HepG2 (cell line): ENCODE results near the gene DNMT3L. TPM values are rescaled to one million over a fixed set of nuclear protein-coding genes. Genes with fewer than 3 reads are reported as not detected.

Experiments used
- ATAC-seq: fragments of 200-7000 bp; cut with Tn5 transposase; 3 replicates; pipeline ENCODE4 v1.9.1; 2020; ENCODE audit warnings: mild to moderate bottlenecking, moderate library complexity
- Bru-seq: library from RNA; stranded (reverse); fragments of 400-500 nt; gene quantifications from one replicate; lab custom pipeline; 2021; lab: Mats Ljungman, UMichigan
- BruChase-seq, 2 experiments: library from RNA; stranded (reverse); fragments of 400-500 nt; gene quantifications; one replicate each; lab custom pipeline; 2021; lab: Mats Ljungman, UMichigan
- BruUV-seq: library from RNA; stranded (reverse); fragments of 400-500 nt; replicated peaks from 2 replicates; lab custom pipeline; 2021; lab: Mats Ljungman, UMichigan
- CTCF ChIA-PET: fragments of 300-600 bp; formaldehyde crosslinking; extraction: SDS; loops from one replicate; lab custom pipeline; 2021; ENCODE audit warnings: low total read pairs, inconsistent platforms, low intra/inter-chr PET ratio; lab: Yijun Ruan, JAX
- POLR2A ChIA-PET: fragments of 350-600 bp; sonication (Branson Sonifier 250); formaldehyde crosslinking; loops from one replicate; lab custom pipeline; 2020; ENCODE audit warnings: antibody characterized with exemption, inconsistent platforms; lab: Yijun Ruan, JAX
- DNase-seq: peaks from one replicate; pipeline ENCODE4 v3.0.0-alpha.2; 2015; ENCODE audit warnings: low spot score
- FAIRE-seq: peaks from 3 replicates; lab custom pipeline; 2011; peaks lifted over from hg19 to GRCh38; lab: Jason Lieb, UNC
- H2AFZ ChIP-seq: one replicate; pipeline ENCODE4 v1.6.1; 2011; ENCODE audit warnings: low read length, inconsistent platforms
- H3K27ac ChIP-seq: fragments of 300-600 bp; 3 replicates; pipeline ENCODE4 v1.8.0; 2011; ENCODE audit warnings: mixed run types, mild to moderate bottlenecking, mixed read lengths, low read length, inconsistent platforms; ENCODE audit not compliant: insufficient read depth; ENCODE audit errors: extremely low read length
- H3K27me3 ChIP-seq, 2 experiments: fragments of 200-600 bp in 1 of 2; 2 replicates in 1 of 2; 3 replicates in 1 of 2; pipeline versions ENCODE4 v1.6.0 to v1.8.0; 2011; ENCODE audit warnings: low read length in 2 of 2, mild to moderate bottlenecking in 2 of 2, moderate library complexity in 2 of 2, inconsistent platforms in 1 of 2; ENCODE audit not compliant: insufficient read depth in 2 of 2, control insufficient read depth in 1 of 2
- H3K36me3 ChIP-seq, 2 experiments: fragments of 200-600 bp in 1 of 2; replicated peaks in 1 of 2; 2 replicates in 1 of 2; 3 replicates in 1 of 2; pipeline versions ENCODE4 v1.5.1 to v1.8.0; 2011; ENCODE audit warnings: low read length in 2 of 2, inconsistent platforms in 1 of 2; ENCODE audit not compliant: insufficient read depth in 2 of 2, control insufficient read depth in 1 of 2
- H3K4me1 ChIP-seq: 2 replicates; pipeline ENCODE4 v1.5.1; 2012; ENCODE audit warnings: low read length, inconsistent platforms; ENCODE audit not compliant: insufficient read depth
- H3K4me2 ChIP-seq: 2 replicates; pipeline ENCODE4 v1.6.0; 2011; ENCODE audit warnings: low read depth, low read length, inconsistent platforms
- H3K4me3 ChIP-seq, 3 experiments: fragments of 200-600 bp in 1 of 3; sonication (generic), shearing (Covaris generic) in 1 of 3; replicated peaks in 1 of 3; 2 replicates each; pipeline ENCODE4 v1.5.1; 2011 to 2016; ENCODE audit warnings: low read length in 3 of 3, inconsistent platforms in 2 of 3, low read depth in 2 of 3, mild to moderate bottlenecking in 2 of 3, control low read depth in 1 of 3, mixed read lengths in 1 of 3; ENCODE audit not compliant: insufficient read depth in 1 of 3
- H3K79me2 ChIP-seq: one replicate; pipeline ENCODE4 v1.6.1; 2011; ENCODE audit warnings: low read length, inconsistent platforms; ENCODE audit not compliant: insufficient read depth
- H3K9ac ChIP-seq: 2 replicates; pipeline ENCODE4 v1.6.0; 2011; ENCODE audit warnings: mild to moderate bottlenecking, low read depth, low read length, inconsistent platforms; ENCODE audit not compliant: insufficient read depth
- H3K9me3 ChIP-seq: 2 replicates; pipeline ENCODE4 v1.5.1; 2012; ENCODE audit warnings: mild to moderate bottlenecking, low read length
- H4K20me1 ChIP-seq: 2 replicates; pipeline ENCODE4 v1.6.0; 2011; ENCODE audit warnings: inconsistent platforms, mild to moderate bottlenecking, low read length, moderate library complexity; ENCODE audit not compliant: insufficient read depth
- HNF4A ChIP-seq: sonication (generic); formaldehyde crosslinking; IDR thresholded peaks from 2 replicates; pipeline ENCODE4 v1.4.0; 2020; ENCODE audit warnings: missing genetic modification reagents
- JUND ChIP-seq: sonication (generic); formaldehyde crosslinking; IDR thresholded peaks from 2 replicates; pipeline ENCODE4 v1.8.0; 2022; ENCODE audit warnings: mild to moderate bottlenecking, missing genetic modification reagents
- KLF13 ChIP-seq: sonication (generic); formaldehyde crosslinking; IDR thresholded peaks from 2 replicates; pipeline ENCODE4 v1.4.0; 2020; ENCODE audit warnings: mild to moderate bottlenecking, missing genetic modification reagents
- NFE2 ChIP-seq: sonication (generic); formaldehyde crosslinking; IDR thresholded peaks from 2 replicates; pipeline ENCODE4 v1.4.0; 2020; ENCODE audit warnings: missing genetic modification reagents
- SP4 ChIP-seq: sonication (generic); formaldehyde crosslinking; IDR thresholded peaks from 2 replicates; pipeline ENCODE4 v1.8.1; 2023; ENCODE audit warnings: mild to moderate bottlenecking, missing genetic modification reagents
- TFAP4 ChIP-seq: sonication (generic); IDR thresholded peaks from 2 replicates; pipeline ENCODE4 v1.6.1; 2016; ENCODE audit warnings: low read depth, borderline replicate concordance
- UBTF ChIP-seq: sonication (generic); formaldehyde crosslinking; IDR thresholded peaks from 2 replicates; pipeline ENCODE4 v1.4.0; 2020; ENCODE audit warnings: mild to moderate bottlenecking, missing genetic modification reagents
- ZNF207 ChIP-seq: fragments of 450-650 bp; IDR thresholded peaks from 2 replicates; pipeline ENCODE4 v1.6.1; 2016; ENCODE audit warnings: antibody characterized with exemption, borderline replicate concordance
- ZNF256 ChIP-seq: sonication (generic); formaldehyde crosslinking; conservative IDR thresholded peaks from 2 replicates; pipeline ENCODE4 v1.4.0; 2020; ENCODE audit warnings: missing genetic modification reagents
- ZNF430 ChIP-seq: sonication (generic); formaldehyde crosslinking; IDR thresholded peaks from 2 replicates; pipeline ENCODE4 v1.9.0; 2021; ENCODE audit warnings: mild to moderate bottlenecking, missing genetic modification reagents
- WGBS: methylation state at CpG from one replicate; pipeline ENCODE4 v1.1.6; 2017; ENCODE audit warnings: low lambda C conversion rate; 5-methylcytosine and 5-hydroxymethylcytosine counted together
- in situ Hi-C: cut with HindIII; loops from 2 replicates; pipeline ENCODE4 v1.10.0; 2017; ENCODE audit warnings: low pct_unique_long_range_greater_than_20kb; ENCODE audit not compliant: extremely low pct_ligation_motif_present
- intact Hi-C: fragments of 100-400 bp; cut with micrococcal nuclease; formaldehyde crosslinking; loops from one replicate; pipeline ENCODE4 v1.10.0; 2022; ENCODE audit not compliant: unreplicated experiment
- long read RNA-seq, 2 experiments: library from RNA in 1 of 2; library from polyadenylated mRNA in 1 of 2; stranded (forward) in 1 of 2; unstranded in 1 of 2; transcript quantifications; one replicate each; pipeline ENCODE4 v2.0.0, GENCODE V29; 2019 to 2022
- polyA minus RNA-seq, 3 experiments: library from RNA; depleted of rRNA, polyadenylated mRNA; stranded (reverse); fragments of >200 nt; gene quantifications; 2 replicates each; pipeline ENCODE4 v1.2.3, GENCODE V29; 2011; ENCODE audit warnings: low replicate concordance in 1 of 3
- polyA plus RNA-seq, 8 experiments: library from polyadenylated mRNA; depleted of rRNA in 3 of 8; stranded (reverse) in 7 of 8; unstranded in 1 of 8; fragments of >200 nt; fragmentation: Illumina TruSeq in 4 of 8; extraction: Trizol in 4 of 8; gene quantifications; 2 replicates each; pipeline versions ENCODE4 v1.2.1 to v1.2.3, GENCODE V29; 2011 to 2016; ENCODE audit warnings: low read depth in 4 of 8, missing spikeins in 1 of 8, mixed read lengths in 1 of 8; ENCODE audit not compliant: insufficient read depth in 1 of 8
- total RNA-seq, 5 experiments: library from RNA; depleted of rRNA; stranded (reverse); fragments of >200 nt; fragmentation: Illumina TruSeq; extraction: Trizol; gene quantifications; 2 replicates each; pipeline ENCODE4 v1.2.3, GENCODE V29; 2016; ENCODE audit warnings: low read depth in 1 of 5

The DNMT3L gene
- total RNA-seq (2016; rRNA removed; fragmentation: Illumina TruSeq; extraction: Trizol), result 1.7 TPM in 1 of 2 replicates, not detected in the other
- 1.1 and 1.6 TPM in 2 replicates for total RNA-seq (2016; cell fraction: cytosol; rRNA removed; fragmentation: Illumina TruSeq; extraction: Trizol; ENCODE audit: low read depth)
- total RNA-seq (2016; cell fraction: insoluble cytoplasmic fraction; rRNA removed; fragmentation: Illumina TruSeq; extraction: Trizol), result 1.00 TPM in 1 of 2 replicates, not detected in the other
- 0.43 and 1.0 TPM in 2 replicates for total RNA-seq (2016; cell fraction: membrane; rRNA removed; fragmentation: Illumina TruSeq; extraction: Trizol)
- total RNA-seq (2016; cell fraction: nucleus; rRNA removed; fragmentation: Illumina TruSeq; extraction: Trizol), result not detected in 2 replicates
- polyA plus RNA-seq (2011; rRNA removed), result 0.75 and 1.4 TPM in 2 replicates
- polyA plus RNA-seq (2011; cell fraction: cytosol; rRNA removed), result 0.68 and 0.91 TPM in 2 replicates
- 1.1 TPM in 1 of 2 replicates, not detected in the other for polyA plus RNA-seq (2011; cell fraction: nucleus; rRNA removed)
- 1.4 and 2.8 TPM in 2 replicates for polyA plus RNA-seq (2012)
- polyA plus RNA-seq (2016; cell fraction: cytosol; fragmentation: Illumina TruSeq; extraction: Trizol; ENCODE audit: low read depth), result 0.92 and 3.0 TPM in 2 replicates
- polyA plus RNA-seq (2016; cell fraction: insoluble cytoplasmic fraction; fragmentation: Illumina TruSeq; extraction: Trizol; ENCODE audit: low read depth), result 1.4 TPM in 1 of 2 replicates, not detected in the other
- polyA plus RNA-seq (2016; cell fraction: membrane; fragmentation: Illumina TruSeq; extraction: Trizol; ENCODE audit: low read depth), result 0.76 and 1.1 TPM in 2 replicates
- not detected in 2 replicates for polyA plus RNA-seq (2016; cell fraction: nucleus; fragmentation: Illumina TruSeq; extraction: Trizol; ENCODE audit: insufficient read depth, low read depth)
- not detected in 2 replicates for polyA minus RNA-seq (2011; rRNA and poly(A)+ RNA removed; ENCODE audit: low replicate concordance)
- not detected in 2 replicates for polyA minus RNA-seq (2011; cell fraction: cytosol; rRNA and poly(A)+ RNA removed)
- polyA minus RNA-seq (2011; cell fraction: nucleus; rRNA and poly(A)+ RNA removed), result not detected in 2 replicates
- not detected for Bru-seq, nascent RNA
- BruChase-seq, experiment 1, labeled RNA remaining after a 6-hour chase, result not detected
- BruChase-seq, experiment 2, labeled RNA remaining after a 2-hour chase, result not detected
- long read RNA-seq, experiment 1, partial matches to known transcripts, result 1 of 2 reads
- long read RNA-seq, experiment 1, other reads (novel, unspliced or antisense), result 1 of 2 reads
- long read RNA-seq, experiment 2, result 0 reads

GRCh38 chr21:44261675-44262295, at the start of gene DNMT3L:
Gene DNMT3L (minus strand): TSS chr21:44261897. CDS start chr21:44261259, 638 bp downstream.
- no peak within 1 kb of the TSS for H3K4me3 ChIP-seq
- peaks cover 1 to 13% of the 10 kb centered on the region in 2 experiments; a peak in 2 of 5 replicates for H3K27me3 ChIP-seq
- CTCF ChIA-PET, result no interaction called here
- 16% methylated on average over 18 of the region's 19 CpGs for WGBS
- no peak within 1 kb of the TSS for H3K27ac ChIP-seq
- no peak within 1 kb of the TSS for H3K9ac ChIP-seq
- H2AFZ ChIP-seq, result no peak within 1 kb of the TSS
- TF ChIP-seq ZNF256, result no peak
- TF ChIP-seq JUND (CRISPR knock-in tag), result no peak
- TF ChIP-seq ZNF430 (CRISPR knock-in tag), result no peak
- TF ChIP-seq SP4, result no peak
- TF ChIP-seq HNF4A (CRISPR knock-in tag), result 0 out of 2 replicates have a peak, but pooled peaks have one; percentile 9
- no peak for TF ChIP-seq KLF13
- no peak for TF ChIP-seq ZNF207
- TF ChIP-seq UBTF, result no peak
- TF ChIP-seq TFAP4, result 0 out of 2 replicates have a peak, but pooled peaks have one; percentile 12
- TF ChIP-seq NFE2 (CRISPR knock-in tag), result no peak
- TF ChIP-seq, all 625 proteins: peak for 2
- in situ Hi-C loops, result no loop called here
- no peaks in the 10 kb centered on the region for H3K79me2 ChIP-seq
- FAIRE-seq (no peak), DNase-seq (no peak), ATAC-seq (peak; percentile 20; the same call in 2 of the 3 replicates)
- no peak within 1 kb of the TSS for H3K4me2 ChIP-seq
- intact Hi-C loops, result no loop called here
- no peaks in the 10 kb centered on the region for H4K20me1 ChIP-seq
- H3K36me3 ChIP-seq, result no peaks in the 10 kb centered on the region
- BruUV-seq, result no TSS peak
- peaks cover 29% of the 10 kb centered on the region for H3K4me1 ChIP-seq
- POLR2A ChIA-PET, result no interaction called here
- no peaks in the 10 kb centered on the region for H3K9me3 ChIP-seq
